Measurements from ENCODE around the gene REG4. TPM values are rescaled to one million over a fixed set of nuclear protein-coding genes. Genes with fewer than 3 reads are reported as not detected.
"Not testable (repeated sequence)": the region's sequence is repeated elsewhere in the genome, so short reads cannot be mapped to it uniquely, and the experiment has no call there.

Gene REG4
- total RNA-seq, 1 donor: not detected

GRCh38 chr1:119786046-119786445, 25.2 kb downstream of the REG4 start:
- not testable (repeated sequence) for H3K27ac ChIP-seq (ENCODE audit: low read depth, low read length)

GRCh38 chr1:119784191-119784781, 27.0 kb downstream of the REG4 start:
- H3K79me2 ChIP-seq (ENCODE audit: insufficient read depth, low read length): no peaks in the 10 kb centered on the region
- DNase-seq (ENCODE audit: insufficient read length, low spot score, missing footprints): no peak

More at GRCh38 chr1:119786046-119786445, 25.2 kb downstream of the REG4 start:
- H4K20me1 ChIP-seq (ENCODE audit: insufficient read depth, low read length); H3K4me1 ChIP-seq (ENCODE audit: insufficient read depth, low read length); H3K9me3 ChIP-seq (ENCODE audit: low read depth, low read length); H3K4me3 ChIP-seq (ENCODE audit: insufficient read depth, low read length); H3K79me2 ChIP-seq (ENCODE audit: insufficient read depth, low read length); H3K36me3 ChIP-seq (ENCODE audit: insufficient read depth, low read length); H2AFZ ChIP-seq (ENCODE audit: low read length); H3K4me2 ChIP-seq (ENCODE audit: insufficient read depth, low read length); DNase-seq (ENCODE audit: insufficient read length, low spot score, missing footprints): not testable (repeated sequence)
- peaks cover 19% of the 10 kb centered on the region for H3K27me3 ChIP-seq (ENCODE audit: insufficient read depth, low read length)

GRCh38 chr1:119783354-119784185, 27.7 kb downstream of the REG4 start:
- H3K79me2 ChIP-seq (ENCODE audit: insufficient read depth, low read length): no peaks in the 10 kb centered on the region
- H3K4me3 ChIP-seq (ENCODE audit: insufficient read depth, low read length): no peak overlapping the region
- no peaks in the 10 kb centered on the region for H3K36me3 ChIP-seq (ENCODE audit: insufficient read depth, low read length)
- TF ChIP-seq CTCF (IDR thresholded peaks at IDR 0.05; ENCODE audit: extremely low read depth, low read depth, low read length): no peak
- H2AFZ ChIP-seq (ENCODE audit: low read length): no peak overlapping the region
- H3K27me3 ChIP-seq (ENCODE audit: insufficient read depth, low read length): peaks cover 19% of the 10 kb centered on the region
- no peaks in the 10 kb centered on the region for H4K20me1 ChIP-seq (ENCODE audit: insufficient read depth, low read length)
- H3K4me2 ChIP-seq (ENCODE audit: insufficient read depth, low read length): no peak overlapping the region
- no peak overlapping the region for H3K27ac ChIP-seq (ENCODE audit: low read depth, low read length)
- DNase-seq (ENCODE audit: insufficient read length, low spot score, missing footprints): no peak
- no peaks in the 10 kb centered on the region for H3K9me3 ChIP-seq (ENCODE audit: low read depth, low read length)
- H3K4me1 ChIP-seq (ENCODE audit: insufficient read depth, low read length): peaks cover 7% of the 10 kb centered on the region

More at GRCh38 chr1:119784191-119784781, 27.0 kb downstream of the REG4 start:
- TF ChIP-seq CTCF (IDR thresholded peaks at IDR 0.05; ENCODE audit: extremely low read depth, low read depth, low read length): no peak
- Histone ChIP-seq H3K4me2 (ENCODE audit: insufficient read depth, low read length) (no peak overlapping the region), H3K9me3 (ENCODE audit: low read depth, low read length) (no peaks in the 10 kb centered on the region), H3K27me3 (ENCODE audit: insufficient read depth, low read length) (peaks cover 19% of the 10 kb centered on the region), H3K4me3 (ENCODE audit: insufficient read depth, low read length) (no peak overlapping the region), H3K27ac (ENCODE audit: low read depth, low read length) (no peak overlapping the region), H3K36me3 (ENCODE audit: insufficient read depth, low read length) (no peaks in the 10 kb centered on the region), H2AFZ (ENCODE audit: low read length) (no peak overlapping the region), H3K4me1 (ENCODE audit: insufficient read depth, low read length) (peaks cover 7% of the 10 kb centered on the region), H4K20me1 (ENCODE audit: insufficient read depth, low read length) (no peaks in the 10 kb centered on the region)

GRCh38 chr1:119782631-119783325, 28.5 kb downstream of the REG4 start:
- DNase-seq (ENCODE audit: insufficient read length, low spot score, missing footprints): no peak
- Histone ChIP-seq H3K36me3 (ENCODE audit: insufficient read depth, low read length) (no peaks in the 10 kb centered on the region), H3K4me3 (ENCODE audit: insufficient read depth, low read length) (no peak overlapping the region), H3K27me3 (ENCODE audit: insufficient read depth, low read length) (peaks cover 19% of the 10 kb centered on the region), H3K4me2 (ENCODE audit: insufficient read depth, low read length) (no peak overlapping the region), H3K4me1 (ENCODE audit: insufficient read depth, low read length) (peaks cover 3% of the 10 kb centered on the region), H4K20me1 (ENCODE audit: insufficient read depth, low read length) (no peaks in the 10 kb centered on the region), H2AFZ (ENCODE audit: low read length) (no peak overlapping the region), H3K79me2 (ENCODE audit: insufficient read depth, low read length) (no peaks in the 10 kb centered on the region), H3K9me3 (ENCODE audit: low read depth, low read length) (no peaks in the 10 kb centered on the region), H3K27ac (ENCODE audit: low read depth, low read length) (no peak overlapping the region)
- no peak for TF ChIP-seq CTCF (IDR thresholded peaks at IDR 0.05; ENCODE audit: extremely low read depth, low read depth, low read length)

Measured in osteoblast (primary cell).